HG03280 (cell line): ENCODE measurements around the gene JAZF1.

Source experiments
- ATAC-seq: cut with Tn5 transposase; IDR thresholded peaks from one replicate; pipeline ENCODE4 v1.9.1; 2021; ENCODE audit warnings: mild to moderate bottlenecking, moderate library complexity; ENCODE audit not compliant: unreplicated experiment

The JAZF1 gene

GRCh38 chr7:28112012-28112411 is 68.6 kb downstream of the JAZF1 start:
- ATAC-seq = no peak

- no peak for ATAC-seq
Measured at GRCh38 chr7:28110427-28111012, 70.1 kb downstream of the JAZF1 start.

GRCh38 chr7:28108747-28109146 is 71.8 kb downstream of the JAZF1 start:
- no peak for ATAC-seq

GRCh38 chr7:28107960-28108359 is 72.6 kb downstream of the JAZF1 start:
- no peak for ATAC-seq

- no peak for ATAC-seq
Measured at GRCh38 chr7:28106321-28106829, 74.2 kb downstream of the JAZF1 start.

- ATAC-seq = no peak
Measured at GRCh38 chr7:28105234-28105633, 75.4 kb downstream of the JAZF1 start.

GRCh38 chr7:28104811-28105210 is 75.8 kb downstream of the JAZF1 start:
- no peak for ATAC-seq

GRCh38 chr7:28104041-28104541 is 76.5 kb downstream of the JAZF1 start:
- no peak for ATAC-seq

- ATAC-seq = no peak
Measured at GRCh38 chr7:28102797-28103196, 77.8 kb downstream of the JAZF1 start.

- ATAC-seq = no peak
Measured at GRCh38 chr7:28096713-28097112, 83.9 kb downstream of the JAZF1 start.

GRCh38 chr7:28095231-28095630 is 85.4 kb downstream of the JAZF1 start:
- no peak for ATAC-seq

GRCh38 chr7:28093623-28094232 is 86.9 kb downstream of the JAZF1 start:
- no peak for ATAC-seq

GRCh38 chr7:28091190-28091589 is 89.4 kb downstream of the JAZF1 start:
- no peak for ATAC-seq

- no peak for ATAC-seq
Measured at GRCh38 chr7:28088901-28089714, 91.5 kb downstream of the JAZF1 start.

- ATAC-seq = no peak
Measured at GRCh38 chr7:28088032-28088431, 92.6 kb downstream of the JAZF1 start.

- ATAC-seq = no peak
Measured at GRCh38 chr7:28086198-28086597, 94.4 kb downstream of the JAZF1 start.

- ATAC-seq = no peak
Measured at GRCh38 chr7:28083998-28084985, 96.3 kb downstream of the JAZF1 start.

GRCh38 chr7:28083164-28083997 is 97.2 kb downstream of the JAZF1 start:
- no peak for ATAC-seq

GRCh38 chr7:28082071-28082470 is 98.5 kb downstream of the JAZF1 start:
- ATAC-seq = no peak

GRCh38 chr7:28081016-28081415 is 99.6 kb downstream of the JAZF1 start:
- ATAC-seq = no peak
